Upper lobe of right lung (tissue), 1 donor: ENCODE measurements around the gene IFNW1. TPM values are rescaled to one million over a fixed set of nuclear protein-coding genes. Genes with fewer than 3 reads are reported as not detected.
"Not testable (repeated sequence)": the region's sequence is repeated elsewhere in the genome, so short reads cannot be mapped to it uniquely, and the experiment has no call there.

Experiments used
- ATAC-seq: fragments of 200-7000 bp; cut with Tn5 transposase; one replicate; pipeline ENCODE4 v1.9.1; 2020; ENCODE audit warnings: mild to moderate bottlenecking, moderate library complexity
- DNase-seq: peaks from one replicate; pipeline ENCODE4 v3.0.0-alpha.2; 2020
- H3K27ac ChIP-seq: fragments of 200-600 bp; one replicate; pipeline ENCODE4 v1.8.0; 2022
- H3K27me3 ChIP-seq: fragments of 200-600 bp; one replicate; pipeline ENCODE4 v1.8.0; 2022; ENCODE audit warnings: mild to moderate bottlenecking
- H3K36me3 ChIP-seq: fragments of 200-600 bp; one replicate; pipeline ENCODE4 v1.8.0; 2022
- H3K4me1 ChIP-seq: fragments of 200-600 bp; one replicate; pipeline ENCODE4 v1.8.0; 2022
- H3K4me3 ChIP-seq: fragments of 200-600 bp; one replicate; pipeline ENCODE4 v1.8.0; 2022; ENCODE audit warnings: mild to moderate bottlenecking
- H3K9me3 ChIP-seq: fragments of 200-600 bp; one replicate; pipeline ENCODE4 v1.8.0; 2022
- intact Hi-C: fragments of 100-400 bp; cut with DNase I; formaldehyde crosslinking; loops from one replicate; pipeline ENCODE4 v1.11.0; 2022
- long read RNA-seq: library from polyadenylated mRNA; unstranded; transcript quantifications from one replicate; pipeline ENCODE4 v2.0.0, GENCODE V29; 2021
- total RNA-seq: library from RNA; stranded (reverse); fragmentation: NEBNext Ultra II Directional; extraction: Animal tissue kit (Norgen Biotek cat#: 25700); gene quantifications from one replicate; pipeline ENCODE4 v1.2.1, GENCODE V29; 2021
- TF ChIP-seq, protein P1 (sequence below): fragments of 200-600 bp; IDR thresholded peaks from one replicate; pipeline ENCODE4 v1.8.0; 2022; ENCODE audit warnings: antibody characterized with exemption
- donor health status: DM: no; HTN: yes; CAD: no; lungs with severe emphysema.

IFNW1 gene
- total RNA-seq = not detected
- long read RNA-seq = 0 reads

DNA sequence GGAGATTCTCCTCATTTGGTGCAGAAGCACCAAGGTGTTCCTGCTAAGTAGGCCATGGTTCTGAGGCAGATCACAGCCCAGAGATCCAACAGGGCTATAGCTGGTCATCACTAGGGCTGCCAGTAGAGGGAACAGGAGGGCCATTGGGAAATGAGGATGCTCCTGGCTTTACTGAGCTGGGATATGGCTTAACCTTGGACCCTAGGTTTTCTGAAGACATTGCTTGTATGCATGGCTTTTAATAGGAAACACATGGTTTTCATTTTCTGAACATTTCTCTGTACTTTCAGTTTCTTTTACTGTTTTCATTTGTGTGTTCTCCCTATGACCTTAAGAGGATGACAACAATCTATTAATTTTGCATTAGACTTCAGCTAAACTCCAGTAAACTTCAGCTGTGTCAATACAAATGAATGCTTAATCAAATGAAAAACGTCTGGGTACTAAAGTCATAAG, at the start of gene IFNW1:
Gene IFNW1 (minus strand): TSS at position 406 of the 456 bp plus-strand sequence. CDS start 262 bp downstream, at position 144.
- H3K27ac ChIP-seq = no peak within 1 kb of the TSS
- TF ChIP-seq, protein P1, sequence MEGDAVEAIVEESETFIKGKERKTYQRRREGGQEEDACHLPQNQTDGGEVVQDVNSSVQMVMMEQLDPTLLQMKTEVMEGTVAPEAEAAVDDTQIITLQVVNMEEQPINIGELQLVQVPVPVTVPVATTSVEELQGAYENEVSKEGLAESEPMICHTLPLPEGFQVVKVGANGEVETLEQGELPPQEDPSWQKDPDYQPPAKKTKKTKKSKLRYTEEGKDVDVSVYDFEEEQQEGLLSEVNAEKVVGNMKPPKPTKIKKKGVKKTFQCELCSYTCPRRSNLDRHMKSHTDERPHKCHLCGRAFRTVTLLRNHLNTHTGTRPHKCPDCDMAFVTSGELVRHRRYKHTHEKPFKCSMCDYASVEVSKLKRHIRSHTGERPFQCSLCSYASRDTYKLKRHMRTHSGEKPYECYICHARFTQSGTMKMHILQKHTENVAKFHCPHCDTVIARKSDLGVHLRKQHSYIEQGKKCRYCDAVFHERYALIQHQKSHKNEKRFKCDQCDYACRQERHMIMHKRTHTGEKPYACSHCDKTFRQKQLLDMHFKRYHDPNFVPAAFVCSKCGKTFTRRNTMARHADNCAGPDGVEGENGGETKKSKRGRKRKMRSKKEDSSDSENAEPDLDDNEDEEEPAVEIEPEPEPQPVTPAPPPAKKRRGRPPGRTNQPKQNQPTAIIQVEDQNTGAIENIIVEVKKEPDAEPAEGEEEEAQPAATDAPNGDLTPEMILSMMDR = no peak
- no peaks in the 10 kb centered on the region for H3K4me1 ChIP-seq
- no peak for ATAC-seq
- H3K27me3 ChIP-seq = no peaks in the 10 kb centered on the region
- no peak for DNase-seq
- H3K9me3 ChIP-seq = no peaks in the 10 kb centered on the region
- no peak within 1 kb of the TSS for H3K4me3 ChIP-seq
- intact Hi-C loops = no loop called here
- no peaks in the 10 kb centered on the region for H3K36me3 ChIP-seq

DNA sequence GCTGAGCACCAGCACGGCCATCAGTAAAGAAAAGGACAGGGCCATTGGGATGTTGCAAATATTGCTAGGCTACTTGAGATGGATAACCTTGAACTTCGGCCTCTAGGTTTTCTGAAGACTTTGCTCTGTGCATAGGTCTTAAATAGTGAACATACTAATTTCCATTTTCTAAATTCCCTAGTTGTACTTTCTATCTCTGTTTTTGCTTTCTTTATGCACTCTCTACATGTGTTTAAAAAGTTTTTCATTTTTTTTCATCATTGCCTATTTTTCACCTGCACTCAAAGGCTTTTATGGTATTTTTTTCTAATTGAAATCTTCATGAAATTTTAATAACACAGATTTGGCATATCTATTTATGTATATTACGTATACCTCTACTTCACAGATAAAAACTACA, 45.9 kb upstream of the IFNW1 start, which contains the start of gene IFNA4:
Gene IFNA4 (minus strand): TSS at position 101 of the 400 bp plus-strand sequence. CDS start 56 bp downstream, at position 45.
- H3K4me1 ChIP-seq, H3K27me3 ChIP-seq, H3K27ac ChIP-seq, H3K9me3 ChIP-seq, H3K4me3 ChIP-seq, ATAC-seq, intact Hi-C loops, DNase-seq, H3K36me3 ChIP-seq: not testable (repeated sequence)

DNA sequence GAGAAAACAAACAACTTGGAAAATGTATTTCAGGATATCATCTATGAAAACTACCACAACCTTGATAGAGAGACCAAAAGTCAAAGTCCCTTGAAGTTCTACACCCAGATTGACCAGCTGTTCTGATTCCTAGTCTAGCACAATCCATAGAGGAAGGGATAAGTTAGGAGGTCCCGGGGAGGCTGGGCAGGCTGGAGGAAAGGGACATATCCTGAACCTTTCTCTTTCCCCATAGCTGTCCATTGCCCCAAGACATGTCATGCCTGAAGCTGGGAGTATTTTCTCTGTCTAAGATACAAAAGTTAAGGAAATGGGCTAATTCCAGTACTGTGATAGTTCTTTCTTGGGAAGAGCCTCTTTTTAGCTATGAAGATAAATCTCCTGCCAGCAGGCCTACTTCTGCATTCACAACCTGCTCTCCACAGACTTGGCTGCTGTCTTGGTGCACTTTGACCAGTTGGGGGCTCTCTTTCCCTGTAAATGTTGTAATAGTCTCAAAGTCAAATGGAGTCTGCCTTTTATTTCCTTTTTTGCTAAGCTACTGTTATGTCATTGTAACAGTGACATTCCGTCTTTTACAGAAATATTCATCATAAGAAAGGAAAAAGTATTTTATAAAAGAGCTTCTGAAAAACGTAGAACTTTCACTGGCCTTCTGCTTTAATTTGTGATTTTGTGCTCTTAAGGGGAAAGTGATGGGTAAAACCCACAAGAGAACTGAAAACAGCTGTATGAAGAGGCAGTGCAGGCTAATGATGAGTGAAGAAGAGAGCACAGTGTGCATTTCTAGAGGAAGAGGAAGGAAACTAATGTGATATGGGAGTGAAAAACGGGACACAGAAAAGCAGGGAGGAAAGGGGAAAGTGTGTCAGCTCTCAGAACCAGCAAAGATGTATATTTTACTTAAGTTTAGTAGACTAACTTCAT, 41.4 kb upstream of the IFNW1 start:
- H3K36me3 ChIP-seq, DNase-seq, H3K9me3 ChIP-seq, H3K27me3 ChIP-seq, H3K4me3 ChIP-seq, H3K4me1 ChIP-seq, H3K27ac ChIP-seq, intact Hi-C loops: not testable (repeated sequence)
- ATAC-seq = peak; percentile 90
- TF ChIP-seq, protein P1 = peak; percentile 50

DNA sequence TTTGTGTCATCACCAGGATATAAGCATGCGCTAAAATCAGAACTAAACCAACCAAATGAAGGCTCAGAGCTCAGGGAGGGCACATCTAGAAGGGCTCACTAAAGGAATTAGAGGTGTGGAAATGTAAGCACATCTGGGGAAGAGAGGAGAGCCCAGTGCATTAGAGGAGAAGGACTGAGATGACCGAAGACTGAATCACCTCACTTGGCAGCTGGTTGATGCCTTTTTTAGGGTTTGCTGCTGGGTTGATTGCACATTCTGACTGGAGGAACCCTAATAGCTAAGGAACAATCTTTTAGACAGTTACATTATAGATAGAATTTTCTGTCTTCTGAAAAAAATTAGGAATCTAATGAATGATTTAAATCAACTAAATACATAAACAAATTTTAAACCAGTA, 33.0 kb upstream of the IFNW1 start:
- H3K36me3 ChIP-seq = no peaks in the 10 kb centered on the region
- ATAC-seq (no peak), DNase-seq (no peak)
- no peak overlapping the region for H3K4me3 ChIP-seq
- no peaks in the 10 kb centered on the region for H3K9me3 ChIP-seq
- TF ChIP-seq, protein P1 = no peak
- H3K27me3 ChIP-seq = no peaks in the 10 kb centered on the region
- no peaks in the 10 kb centered on the region for H3K4me1 ChIP-seq
- H3K27ac ChIP-seq = no peak overlapping the region
- intact Hi-C loops = no loop called here

DNA sequence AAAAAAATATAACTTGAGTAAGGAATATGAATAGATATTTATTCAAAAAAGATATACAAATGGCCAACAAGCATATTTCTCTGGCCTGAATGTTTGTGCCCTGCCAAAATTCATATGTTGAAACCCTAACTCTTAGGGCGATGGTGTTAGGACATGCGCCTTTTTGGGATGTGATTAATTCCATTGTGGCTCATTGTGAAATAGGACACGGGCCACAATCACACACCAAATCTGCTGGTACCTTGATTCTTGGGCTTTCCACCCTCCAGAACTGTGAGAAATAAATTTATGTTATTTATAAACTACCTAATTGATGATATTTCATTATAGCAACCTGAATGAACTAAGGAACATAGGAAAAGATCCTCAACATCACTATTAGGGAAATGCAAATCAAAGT, 30.5 kb upstream of the IFNW1 start:
- no peaks in the 10 kb centered on the region for H3K9me3 ChIP-seq
- intact Hi-C loops = no loop called here

DNA sequence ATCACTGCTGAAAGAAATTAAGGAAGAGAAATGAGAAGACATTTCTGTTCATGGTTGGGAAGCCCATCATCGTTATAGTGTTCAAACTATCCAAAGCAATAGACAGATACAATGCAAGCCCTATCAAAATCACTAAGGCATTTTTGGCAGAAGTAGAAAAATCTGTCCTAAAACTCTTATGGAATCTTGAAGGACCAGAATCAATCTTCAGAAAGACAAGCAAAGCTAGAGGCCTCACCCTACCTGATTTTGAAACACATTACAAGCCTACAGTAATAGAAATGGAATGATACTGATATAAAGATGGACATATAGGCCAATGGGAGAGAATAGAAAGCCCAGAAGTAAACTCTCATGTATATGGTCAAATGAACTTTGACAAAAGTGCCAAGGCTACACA, 29.7 kb upstream of the IFNW1 start:
- ATAC-seq (no peak), DNase-seq (no peak)
- no peaks in the 10 kb centered on the region for H3K36me3 ChIP-seq
- TF ChIP-seq, protein P1 = no peak
- no peaks in the 10 kb centered on the region for H3K27me3 ChIP-seq
- no peaks in the 10 kb centered on the region for H3K4me1 ChIP-seq
- intact Hi-C loops = no loop called here
- H3K9me3 ChIP-seq = no peaks in the 10 kb centered on the region
- H3K4me3 ChIP-seq = no peak overlapping the region
- H3K27ac ChIP-seq = no peak overlapping the region

More for the DNA sequence above, 30.5 kb upstream of the IFNW1 start:
- Histone ChIP-seq H3K4me3 (no peak overlapping the region), H3K27ac (no peak overlapping the region), H3K27me3 (no peaks in the 10 kb centered on the region), H3K4me1 (no peaks in the 10 kb centered on the region), H3K36me3 (no peaks in the 10 kb centered on the region)
- TF ChIP-seq, protein P1 = no peak
- ATAC-seq (no peak), DNase-seq (no peak)

DNA sequence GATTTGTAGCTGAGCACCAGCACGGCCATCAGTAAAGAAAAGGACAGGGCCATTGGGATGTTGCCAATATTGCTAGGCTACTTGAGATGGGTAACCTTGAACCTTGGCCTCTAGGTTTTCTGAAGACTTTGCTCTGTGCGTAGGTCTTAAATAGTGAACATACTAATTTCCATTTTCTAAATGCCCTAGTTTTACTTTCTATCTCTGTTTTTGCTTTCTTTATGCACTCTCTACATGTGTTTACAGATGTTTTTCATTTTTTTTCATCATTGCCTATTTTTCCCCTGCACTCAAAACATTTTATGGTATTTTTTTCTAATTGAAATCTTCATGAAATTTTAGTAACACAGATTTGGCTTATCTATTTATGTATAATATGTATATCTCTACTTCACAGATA, 24.9 kb upstream of the IFNW1 start, which contains the start of gene IFNA21:
Gene IFNA21 (minus strand): TSS at position 101 of the 400 bp plus-strand sequence. CDS start 48 bp downstream, at position 53.
- DNase-seq, H3K9me3 ChIP-seq, H3K36me3 ChIP-seq, ATAC-seq, H3K27me3 ChIP-seq, H3K4me1 ChIP-seq, H3K4me3 ChIP-seq, intact Hi-C loops, H3K27ac ChIP-seq: not testable (repeated sequence)
